ENCODE data around the gene SPDYC.

SPDYC gene

GRCh38 chr11:65170058-65170534 lies at the start of gene SPDYC:
Gene SPDYC (plus strand): TSS chr11:65170233. CDS start chr11:65171358, 1,125 bp downstream.
- no peak for DNase-seq (ENCODE audit: low read depth in 2 of 2)

- no peak for DNase-seq (ENCODE audit: low read depth in 2 of 2)
Measured at GRCh38 chr11:65120831-65121230, 49.2 kb upstream of the SPDYC start.

GRCh38 chr11:65121447-65121864 lies 48.6 kb upstream of the SPDYC start:
- no peak for DNase-seq (ENCODE audit: low read depth in 2 of 2)

- peak; percentile 98 to 99 for DNase-seq (ENCODE audit: low read depth in 2 of 2)
Measured at GRCh38 chr11:65121865-65122696, 48.0 kb upstream of the SPDYC start, which contains the start of the genes FAU and MRPL49. Gene FAU (minus strand): TSS chr11:65122134. CDS start chr11:65121813, 321 bp downstream. Gene MRPL49 (plus strand): TSS chr11:65122321. CDS start chr11:65122347, 26 bp downstream.

- no peak for DNase-seq (ENCODE audit: low read depth in 2 of 2)
Measured at GRCh38 chr11:65124480-65125196, 45.4 kb upstream of the SPDYC start.

- no peak for DNase-seq (ENCODE audit: low read depth in 2 of 2)
Measured at GRCh38 chr11:65125197-65126056, 44.6 kb upstream of the SPDYC start.

- no peak for DNase-seq (ENCODE audit: low read depth in 2 of 2)
Measured at GRCh38 chr11:65126624-65127274, 43.3 kb upstream of the SPDYC start.

- no peak for DNase-seq (ENCODE audit: low read depth in 2 of 2)
Measured at GRCh38 chr11:65127473-65128181, 42.4 kb upstream of the SPDYC start.

- no peak for DNase-seq (ENCODE audit: low read depth in 2 of 2)
Measured at GRCh38 chr11:65128182-65129145, 41.6 kb upstream of the SPDYC start.

GRCh38 chr11:65129649-65130441 lies 40.2 kb upstream of the SPDYC start:
- no peak for DNase-seq (ENCODE audit: low read depth in 2 of 2)

- DNase-seq (ENCODE audit: low read depth in 2 of 2): no peak
Measured at GRCh38 chr11:65130631-65131416, 39.2 kb upstream of the SPDYC start.

- DNase-seq (ENCODE audit: low read depth in 2 of 2): no peak
Measured at GRCh38 chr11:65131417-65131776, 38.6 kb upstream of the SPDYC start.

- DNase-seq (ENCODE audit: low read depth in 2 of 2): no peak
Measured at GRCh38 chr11:65131895-65132237, 38.2 kb upstream of the SPDYC start.

GRCh38 chr11:65132238-65132987 lies 37.6 kb upstream of the SPDYC start:
- no peak for DNase-seq (ENCODE audit: low read depth in 2 of 2)

- DNase-seq (ENCODE audit: low read depth in 2 of 2): peak in 1 of 2 donors; percentile 66
Measured at GRCh38 chr11:65132988-65133700, 36.9 kb upstream of the SPDYC start.

- DNase-seq (ENCODE audit: low read depth in 2 of 2): no peak
Measured at GRCh38 chr11:65133724-65134123, 36.3 kb upstream of the SPDYC start.
